Mesendoderm (in vitro differentiated cells): ENCODE results near the gene IQSEC1.

ENCODE experiments used
- DNase-seq: peaks from one replicate; pipeline ENCODE4 v3.0.0; 2013
- H2AK5ac ChIP-seq: 2 replicates; pipeline ENCODE4 v1.6.1; 2013; ENCODE audit warnings: low read length, inconsistent platforms
- H2BK120ac ChIP-seq: 2 replicates; pipeline ENCODE4 v1.6.1; 2013; ENCODE audit warnings: low read depth, mild to moderate bottlenecking, low read length, moderate library complexity, mixed read lengths
- H2BK15ac ChIP-seq: replicated peaks from 2 replicates; pipeline ENCODE4 v1.6.1; 2013; ENCODE audit warnings: low read depth, mild to moderate bottlenecking, moderate library complexity
- H2BK5ac ChIP-seq: 2 replicates; pipeline ENCODE4 v1.6.1; 2013; ENCODE audit warnings: low read length, inconsistent platforms
- H3K18ac ChIP-seq: 2 replicates; pipeline ENCODE4 v1.6.1; 2013; ENCODE audit warnings: mild to moderate bottlenecking, low read length, mixed read lengths
- H3K23ac ChIP-seq: one replicate; pipeline ENCODE4 v1.6.1; 2013; ENCODE audit warnings: low read length
- H3K27ac ChIP-seq: 2 replicates; pipeline ENCODE4 v1.5.1; 2013; ENCODE audit warnings: low read depth, mild to moderate bottlenecking, inconsistent platforms, low read length, moderate library complexity
- H3K27me3 ChIP-seq: 2 replicates; pipeline ENCODE4 v1.6.1; 2013; ENCODE audit warnings: low read length, control low read depth, mild to moderate bottlenecking, inconsistent platforms; ENCODE audit not compliant: insufficient read depth, poor library complexity
- H3K36me3 ChIP-seq: 2 replicates; pipeline ENCODE4 v1.6.1; 2013; ENCODE audit warnings: low read length, inconsistent platforms; ENCODE audit not compliant: control insufficient read depth, insufficient read depth
- H3K4ac ChIP-seq: one replicate; pipeline ENCODE4 v1.6.1; 2013; ENCODE audit warnings: low read depth, mild to moderate bottlenecking, low read length, moderate library complexity
- H3K4me1 ChIP-seq: 2 replicates; pipeline ENCODE4 v1.6.1; 2013; ENCODE audit warnings: low read depth, low read length, inconsistent platforms; ENCODE audit not compliant: control insufficient read depth
- H3K4me2 ChIP-seq: 2 replicates; pipeline ENCODE4 v1.6.1; 2013; ENCODE audit warnings: low read length
- H3K4me3 ChIP-seq: 2 replicates; pipeline ENCODE4 v1.5.1; 2013; ENCODE audit warnings: mild to moderate bottlenecking, low read length
- H3K56ac ChIP-seq: one replicate; pipeline ENCODE4 v1.6.1; 2013; ENCODE audit warnings: low read length
- H3K79me1 ChIP-seq: 2 replicates; pipeline ENCODE4 v1.6.1; 2013; ENCODE audit warnings: low read length, inconsistent platforms
- H3K79me2 ChIP-seq: 2 replicates; pipeline ENCODE4 v1.6.1; 2013; ENCODE audit warnings: mild to moderate bottlenecking, low read length; ENCODE audit not compliant: control insufficient read depth, insufficient read depth
- H3K9ac ChIP-seq: 2 replicates; pipeline ENCODE4 v1.6.1; 2013; ENCODE audit warnings: low read length, inconsistent platforms
- H4K5ac ChIP-seq: one replicate; pipeline ENCODE4 v1.6.1; 2013; ENCODE audit warnings: low read length
- H4K8ac ChIP-seq: one replicate; pipeline ENCODE4 v1.6.1; 2013; ENCODE audit warnings: low read depth, mild to moderate bottlenecking, control low read depth, low read length, moderate library complexity
- WGBS: extraction: QIAGEN DNeasy Blood & Tissue Kit; methylation state at CpG from one replicate; pipeline ENCODE4 v1.1.7; 2013; ENCODE audit warnings: low lambda C conversion rate, missing lambda C conversion rate; ENCODE audit not compliant: insufficient coverage; ENCODE audit errors: extremely low coverage; 5-methylcytosine and 5-hydroxymethylcytosine counted together

IQSEC1 gene

DNA sequence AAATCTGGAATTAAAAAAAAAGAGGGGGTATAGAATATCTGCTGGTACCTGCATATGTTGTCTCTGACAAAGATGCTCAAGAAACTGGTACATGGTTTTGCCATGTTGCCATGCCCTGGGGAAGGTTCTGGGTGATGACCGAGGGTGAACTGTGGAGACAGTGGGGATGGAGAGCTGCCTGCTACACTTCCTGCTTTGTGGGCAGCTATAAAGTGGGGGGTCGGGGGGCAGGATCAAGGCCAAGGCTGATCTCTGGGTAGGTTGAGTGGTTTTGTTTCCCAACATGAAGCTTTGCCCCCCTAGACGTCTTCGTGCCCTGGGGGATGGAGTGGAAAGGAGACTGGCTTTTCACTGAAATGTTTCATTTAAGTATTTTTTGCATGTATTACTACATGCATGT, 74.6 kb downstream of the IQSEC1 start:
- Histone ChIP-seq H3K18ac (no peak overlapping the region), H3K4me1 (no peaks in the 10 kb centered on the region), H2BK5ac (no peak overlapping the region), H3K27me3 (no peaks in the 10 kb centered on the region), H3K4me2 (no peak overlapping the region), H3K27ac (no peak overlapping the region), H2BK120ac (no peak overlapping the region), H3K23ac (no peak overlapping the region), H3K4me3 (no peak overlapping the region), H3K36me3 (no peaks in the 10 kb centered on the region), H2BK15ac (no peak overlapping the region), H4K8ac (no peak overlapping the region), H3K56ac (no peak overlapping the region), H2AK5ac (no peak overlapping the region), H4K5ac (no peak overlapping the region), H3K9ac (no peak overlapping the region), H3K79me2 (no peaks in the 10 kb centered on the region), H3K79me1 (no peaks in the 10 kb centered on the region), H3K4ac (no peak overlapping the region)
- no peak for DNase-seq
- WGBS, result no CpG with 5 or more reads among the region's 4 CpGs

DNA sequence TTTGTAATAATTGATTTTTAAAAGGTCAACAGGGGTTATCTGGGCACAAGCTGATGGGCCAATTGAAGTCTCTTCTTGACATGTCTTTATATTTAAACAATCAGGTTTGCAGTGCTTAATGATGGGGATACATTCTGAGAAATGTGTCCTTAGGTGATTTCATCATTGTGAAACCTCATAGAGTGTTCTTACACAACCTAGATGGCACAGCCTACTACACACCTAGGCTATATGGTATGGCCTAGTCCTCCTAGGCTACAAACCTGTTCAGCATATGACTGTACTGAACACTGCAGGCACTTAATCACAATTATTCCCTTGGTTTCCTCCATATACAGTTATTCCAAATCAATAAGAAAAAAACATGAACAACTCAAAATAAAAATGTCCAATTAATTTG, 75.8 kb downstream of the IQSEC1 start:
- Histone ChIP-seq H3K18ac (no peak overlapping the region), H3K79me1 (no peaks in the 10 kb centered on the region), H4K5ac (no peak overlapping the region), H3K4me2 (no peak overlapping the region), H3K79me2 (no peaks in the 10 kb centered on the region), H2BK15ac (no peak overlapping the region), H2AK5ac (no peak overlapping the region), H2BK120ac (no peak overlapping the region), H3K27me3 (no peaks in the 10 kb centered on the region), H3K4me3 (no peak overlapping the region), H3K23ac (no peak overlapping the region), H3K4me1 (no peaks in the 10 kb centered on the region), H4K8ac (no peak overlapping the region), H3K9ac (no peak overlapping the region), H3K36me3 (no peaks in the 10 kb centered on the region), H3K4ac (no peak overlapping the region), H3K56ac (no peak overlapping the region), H3K27ac (no peak overlapping the region), H2BK5ac (no peak overlapping the region)
- DNase-seq, result no peak

DNA sequence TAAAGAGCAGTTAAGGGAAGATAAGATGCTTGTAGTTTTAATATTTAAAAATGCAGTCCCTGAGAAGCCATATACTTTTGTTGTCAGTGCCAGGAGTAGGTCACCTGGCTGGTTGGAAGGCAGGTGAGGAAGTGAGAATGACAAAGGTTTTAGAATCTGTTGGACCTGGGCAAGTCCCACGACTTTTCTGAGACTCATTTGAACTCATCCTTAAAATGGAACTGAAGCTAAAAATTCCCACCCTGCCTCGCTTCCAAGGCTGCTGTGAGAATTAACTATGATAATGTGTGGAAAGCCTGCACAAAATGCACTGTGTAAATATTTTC, 77.1 kb downstream of the IQSEC1 start:
- Histone ChIP-seq H3K79me1 (no peaks in the 10 kb centered on the region), H3K27me3 (no peaks in the 10 kb centered on the region), H3K4me1 (no peaks in the 10 kb centered on the region), H3K9ac (no peak overlapping the region), H3K79me2 (no peaks in the 10 kb centered on the region), H3K23ac (no peak overlapping the region), H3K4ac (no peak overlapping the region), H3K36me3 (no peaks in the 10 kb centered on the region), H2BK15ac (no peak overlapping the region), H3K18ac (no peak overlapping the region), H3K4me3 (no peak overlapping the region), H2AK5ac (no peak overlapping the region), H2BK5ac (no peak overlapping the region), H4K5ac (no peak overlapping the region), H3K27ac (no peak overlapping the region), H2BK120ac (no peak overlapping the region), H3K4me2 (no peak overlapping the region), H3K56ac (no peak overlapping the region), H4K8ac (no peak overlapping the region)
- no CpG with 5 or more reads among the region's 2 CpGs for WGBS
- DNase-seq, result no peak

DNA sequence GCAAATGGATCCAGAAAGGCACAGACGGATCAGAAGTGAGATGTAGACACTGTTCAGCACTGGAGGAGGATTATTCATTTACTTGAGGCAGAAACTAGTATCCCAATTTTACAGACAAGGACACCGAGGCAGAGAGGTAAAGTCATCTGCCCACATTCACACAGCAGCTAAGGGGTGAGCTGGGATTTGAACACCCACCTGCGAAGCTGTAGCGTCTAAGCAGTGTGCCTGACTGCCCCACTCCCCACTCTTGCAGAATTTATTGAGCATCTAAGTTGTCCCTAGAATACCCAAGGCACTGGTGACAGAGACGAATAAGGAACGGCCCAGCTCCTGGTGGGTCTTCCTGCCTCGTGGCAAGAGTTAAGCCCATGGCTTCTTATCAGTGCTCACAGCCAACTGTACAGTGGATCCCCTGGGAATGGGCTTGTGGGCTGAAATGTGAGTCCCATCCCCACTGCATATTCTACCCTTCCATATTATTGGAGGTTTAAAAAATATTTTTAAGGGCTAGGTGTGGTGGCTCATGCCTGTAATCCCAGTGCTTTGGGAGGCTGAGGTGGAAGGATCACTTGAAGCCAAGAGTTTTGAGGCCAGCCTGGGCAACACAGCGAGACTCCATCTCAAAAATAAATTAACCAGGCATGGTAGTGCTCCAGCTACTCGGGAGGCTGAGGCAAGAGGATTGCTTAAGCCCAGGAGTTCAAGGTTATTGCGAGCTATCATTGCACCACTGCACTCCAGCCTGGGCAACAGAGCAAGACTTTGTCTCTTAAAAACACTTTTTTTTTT, 77.6 kb downstream of the IQSEC1 start:
- Histone ChIP-seq H3K79me2 (no peaks in the 10 kb centered on the region), H3K27me3 (no peaks in the 10 kb centered on the region), H2AK5ac (no peak overlapping the region), H3K4me1 (no peaks in the 10 kb centered on the region), H3K4me2 (no peak overlapping the region), H2BK15ac (no peak overlapping the region), H3K4ac (no peak overlapping the region), H3K36me3 (no peaks in the 10 kb centered on the region), H3K18ac (no peak overlapping the region), H3K79me1 (no peaks in the 10 kb centered on the region), H3K27ac (no peak overlapping the region), H3K23ac (no peak overlapping the region), H4K5ac (no peak overlapping the region), H3K4me3 (no peak overlapping the region), H2BK120ac (no peak overlapping the region), H4K8ac (no peak overlapping the region), H2BK5ac (no peak overlapping the region), H3K56ac (no peak overlapping the region), H3K9ac (no peak overlapping the region)
- DNase-seq, result no peak
- WGBS, result no CpG with 5 or more reads among the region's 10 CpGs

DNA sequence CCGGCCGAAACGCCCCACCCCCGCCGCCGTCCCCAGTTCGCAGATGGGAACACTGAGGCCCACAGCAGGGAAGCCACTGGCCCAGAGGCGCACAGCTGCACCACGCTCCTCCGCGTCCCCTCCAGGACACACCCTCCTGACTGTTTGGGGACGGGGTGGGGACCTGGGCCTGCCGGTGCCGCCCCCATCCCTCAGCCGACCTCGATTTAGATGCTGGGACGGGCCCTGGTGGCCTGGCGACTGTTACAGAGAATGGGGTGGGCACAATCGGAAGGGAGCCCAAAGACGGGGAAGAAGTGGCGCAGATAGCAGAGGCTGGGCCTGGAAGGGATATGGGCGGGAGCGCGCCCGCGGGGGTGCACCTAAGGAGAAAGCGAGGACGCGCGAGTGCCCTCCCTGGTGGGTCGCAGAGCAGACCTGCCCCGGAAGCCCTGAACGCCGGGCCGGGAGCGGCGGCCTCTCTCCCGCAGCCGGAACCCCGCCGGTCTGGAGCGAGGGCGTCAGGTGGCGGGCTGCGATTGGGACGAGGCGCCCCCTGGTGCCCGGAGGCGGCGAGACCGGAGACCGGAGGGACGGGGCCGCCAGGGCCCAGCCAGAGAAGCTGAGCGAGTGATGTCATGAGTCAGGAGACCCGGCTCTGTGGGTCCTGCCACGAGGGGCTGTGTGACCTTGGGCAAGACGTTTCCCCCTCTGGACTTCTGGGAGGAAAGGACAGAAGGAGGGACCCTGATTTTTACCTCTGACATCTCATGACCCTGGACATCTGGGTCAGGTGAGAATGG, 78.4 kb downstream of the IQSEC1 start:
- Histone ChIP-seq H3K18ac (peak overlapping the region; percentile 42), H3K56ac (peak overlapping the region; percentile 87), H2AK5ac (no peak overlapping the region), H4K5ac (no peak overlapping the region), H3K79me1 (no peaks in the 10 kb centered on the region), H3K23ac (peak overlapping the region; percentile 66), H2BK15ac (no peak overlapping the region), H3K4ac (no peak overlapping the region), H3K9ac (peak overlapping the region; percentile 63), H4K8ac (no peak overlapping the region), H3K4me3 (peak overlapping the region; percentile 33), H3K4me1 (no peaks in the 10 kb centered on the region), H3K27ac (no peak overlapping the region), H2BK5ac (no peak overlapping the region), H3K4me2 (peak overlapping the region; percentile 78), H3K27me3 (no peaks in the 10 kb centered on the region), H3K79me2 (no peaks in the 10 kb centered on the region), H3K36me3 (no peaks in the 10 kb centered on the region), H2BK120ac (no peak overlapping the region)
- peak; percentile 93 for DNase-seq
- no CpG with 5 or more reads among the region's 58 CpGs for WGBS

DNA sequence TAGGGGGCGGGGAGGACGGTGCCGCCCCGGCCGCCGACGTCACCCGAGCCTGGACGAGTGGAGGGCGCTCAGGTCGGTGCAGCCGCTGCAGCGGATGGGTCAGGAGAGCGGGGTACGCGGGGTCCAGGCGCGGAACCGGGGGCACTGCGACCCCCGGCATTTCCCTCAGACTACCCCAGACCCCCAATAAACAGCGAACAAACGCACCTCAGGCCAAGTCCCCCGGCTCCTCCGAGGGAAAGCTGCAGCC, 78.9 kb downstream of the IQSEC1 start:
- H3K79me1 ChIP-seq, result no peaks in the 10 kb centered on the region
- peak overlapping the region; percentile 63 for H3K9ac ChIP-seq
- no CpG with 5 or more reads among the region's 25 CpGs for WGBS
- no peak overlapping the region for H2AK5ac ChIP-seq
- H4K8ac ChIP-seq, result no peak overlapping the region
- peak overlapping the region; percentile 42 for H3K18ac ChIP-seq
- no peaks in the 10 kb centered on the region for H3K27me3 ChIP-seq
- no peaks in the 10 kb centered on the region for H3K79me2 ChIP-seq
- no peaks in the 10 kb centered on the region for H3K36me3 ChIP-seq
- H3K4me2 ChIP-seq, result peak overlapping the region; percentile 78
- no peak overlapping the region for H2BK120ac ChIP-seq
- H3K27ac ChIP-seq, result no peak overlapping the region
- peak overlapping the region; percentile 87 for H3K56ac ChIP-seq
- no peak overlapping the region for H3K23ac ChIP-seq
- no peaks in the 10 kb centered on the region for H3K4me1 ChIP-seq
- no peak overlapping the region for H3K4ac ChIP-seq
- H4K5ac ChIP-seq, result no peak overlapping the region
- H2BK15ac ChIP-seq, result no peak overlapping the region
- no peak overlapping the region for H3K4me3 ChIP-seq
- no peak for DNase-seq
- no peak overlapping the region for H2BK5ac ChIP-seq
